HG03460 (cell line): Measurements from ENCODE around the gene WDR75.

Experiments used
- ATAC-seq: cut with Tn5 transposase; IDR thresholded peaks from one replicate; pipeline ENCODE4 v1.9.1; 2021; ENCODE audit not compliant: unreplicated experiment

The WDR75 gene

DNA sequence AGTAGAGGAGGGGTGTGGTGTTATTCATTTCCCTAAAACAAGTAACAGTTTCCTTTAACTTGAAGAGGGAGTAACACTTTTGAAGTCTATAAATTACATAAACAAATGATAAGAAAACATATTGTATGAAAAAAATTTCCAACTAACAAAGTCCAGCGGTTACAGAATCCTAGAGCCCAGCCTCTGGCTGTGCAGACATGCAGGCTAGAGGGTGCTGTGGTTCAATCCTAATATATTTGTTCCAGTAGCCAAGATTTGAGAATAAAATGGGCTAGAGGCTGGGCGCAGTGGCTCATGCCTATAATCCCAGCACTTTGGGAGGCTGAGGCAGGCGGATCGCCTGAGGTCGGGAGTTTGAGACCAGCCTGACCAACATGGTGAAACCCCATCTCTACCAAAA is 56.9 kb downstream of the WDR75 start:
- no peak for ATAC-seq

DNA sequence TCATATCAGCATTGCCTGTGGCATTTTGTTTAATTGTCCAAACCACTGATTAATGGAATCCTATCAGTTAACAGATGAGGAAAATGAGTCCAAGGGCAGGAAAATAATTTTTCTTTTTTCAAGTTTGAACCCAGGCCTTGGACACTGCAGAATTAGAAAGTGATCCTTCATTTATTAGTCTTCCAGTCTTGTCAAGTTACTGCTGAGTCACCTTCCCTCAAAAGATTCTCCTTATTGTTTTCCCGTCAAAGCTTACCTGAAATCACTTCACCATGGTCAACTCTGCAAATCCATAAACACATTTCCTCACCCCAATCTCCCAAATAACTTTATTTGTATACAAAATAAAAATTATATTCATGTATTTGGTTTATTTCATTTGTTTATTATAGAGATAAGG is 57.9 kb downstream of the WDR75 start:
- ATAC-seq, result no peak

DNA sequence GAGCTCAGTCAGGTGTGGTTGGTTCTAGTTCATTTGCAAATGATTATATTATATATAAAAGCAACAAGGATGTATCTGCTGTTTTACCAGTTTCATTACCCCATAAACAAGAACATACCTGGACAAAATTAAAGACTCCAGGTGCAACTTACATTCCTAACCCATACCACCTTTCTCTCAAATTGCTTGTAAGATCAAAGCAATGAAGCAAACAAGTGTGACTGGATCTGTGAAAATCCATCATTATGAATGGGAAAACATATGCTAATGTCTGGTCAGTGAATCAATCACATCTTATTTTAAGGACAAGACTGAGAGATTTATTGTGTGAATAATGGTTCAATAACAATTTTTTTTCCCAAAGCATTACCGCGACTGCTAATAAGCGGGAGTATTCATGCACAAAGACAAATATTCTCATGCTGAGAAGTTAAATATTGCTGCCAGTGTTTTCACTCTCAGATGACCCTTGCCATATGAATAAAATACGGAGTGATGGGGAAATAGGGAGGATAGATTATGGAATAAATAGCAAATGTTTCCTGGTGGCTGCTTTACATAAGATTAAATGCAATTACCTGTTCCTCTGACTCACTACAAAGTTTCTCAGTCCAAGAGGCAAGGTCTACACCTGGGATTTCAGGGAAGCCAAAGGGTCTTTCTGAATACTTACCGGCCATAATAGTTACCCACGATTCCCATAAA is 59.3 kb downstream of the WDR75 start:
- ATAC-seq, result no peak

DNA sequence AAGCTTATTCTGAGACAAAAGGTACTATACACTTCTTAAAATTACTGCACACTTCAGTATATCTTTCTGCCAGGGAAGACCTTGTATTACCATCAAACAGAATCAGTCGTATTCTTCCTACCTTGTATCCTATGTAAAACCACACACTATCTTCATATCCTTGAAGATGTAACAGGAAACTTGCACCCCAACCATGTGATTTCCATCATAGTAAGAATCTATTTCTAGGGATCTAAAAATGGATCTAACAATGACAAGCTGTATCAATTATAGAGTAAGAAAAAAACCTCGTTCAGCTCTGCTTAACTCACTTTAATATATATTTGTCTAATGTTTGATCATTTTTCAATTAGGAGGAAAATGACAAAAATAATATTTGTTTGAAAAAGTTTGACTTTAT is 60.2 kb downstream of the WDR75 start:
- ATAC-seq, result no peak

DNA sequence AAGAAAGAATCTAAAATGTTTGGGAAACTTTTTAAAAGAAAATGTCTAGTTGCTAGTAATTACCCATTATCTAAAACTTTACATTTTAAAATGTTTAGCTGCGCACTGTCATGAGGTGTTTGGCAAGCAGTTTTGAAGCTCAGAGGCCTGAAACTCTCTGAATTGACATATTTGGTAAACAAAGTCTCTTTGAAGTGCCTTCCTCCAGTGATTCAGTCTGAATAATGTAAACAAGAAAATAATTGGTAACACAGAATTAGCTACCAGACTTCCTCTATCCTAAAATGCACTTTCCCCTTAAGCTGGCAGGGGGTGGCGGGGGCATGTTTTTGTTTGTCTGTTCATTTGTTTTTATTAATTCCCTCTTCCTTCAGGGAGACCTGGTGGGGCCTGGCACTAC is 61.4 kb downstream of the WDR75 start:
- no peak for ATAC-seq

DNA sequence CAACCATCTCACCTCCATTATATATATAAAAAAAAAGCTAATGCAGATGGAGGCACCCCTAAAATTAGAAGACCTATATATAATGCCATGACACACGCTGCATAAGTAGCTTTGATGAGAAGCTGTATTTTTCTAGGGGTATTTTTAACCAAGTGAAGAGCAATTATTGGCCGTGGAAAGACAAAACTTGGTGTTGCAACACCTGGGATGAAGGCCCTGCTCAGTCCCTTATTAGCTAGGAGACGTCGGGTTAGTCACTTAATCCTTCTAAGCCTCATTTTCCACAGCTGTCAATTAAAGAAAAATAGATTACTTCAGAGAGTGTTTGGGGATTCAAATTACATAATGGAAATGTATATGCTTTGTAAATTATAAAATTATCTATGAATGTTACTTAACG is 63.0 kb downstream of the WDR75 start:
- ATAC-seq, result no peak

DNA sequence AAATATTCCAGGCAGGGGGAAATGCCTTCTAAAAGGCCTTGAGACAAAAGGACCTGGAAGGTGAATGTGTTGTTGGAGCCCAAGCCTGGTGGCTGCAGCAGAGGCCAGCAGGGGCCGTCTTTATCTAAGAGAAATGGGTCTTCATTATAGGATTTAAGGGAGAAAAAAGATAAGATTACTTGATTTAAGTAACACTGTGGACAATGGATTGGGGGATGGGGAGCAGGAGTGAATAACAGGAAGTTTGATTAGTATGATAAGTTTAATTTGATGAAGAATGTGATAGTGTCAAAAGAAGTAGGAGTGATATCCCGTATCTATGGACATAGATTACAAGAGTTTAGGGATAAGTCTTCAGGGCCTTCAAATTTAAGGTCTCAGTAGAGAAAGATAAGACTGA is 64.2 kb downstream of the WDR75 start:
- ATAC-seq, result no peak

DNA sequence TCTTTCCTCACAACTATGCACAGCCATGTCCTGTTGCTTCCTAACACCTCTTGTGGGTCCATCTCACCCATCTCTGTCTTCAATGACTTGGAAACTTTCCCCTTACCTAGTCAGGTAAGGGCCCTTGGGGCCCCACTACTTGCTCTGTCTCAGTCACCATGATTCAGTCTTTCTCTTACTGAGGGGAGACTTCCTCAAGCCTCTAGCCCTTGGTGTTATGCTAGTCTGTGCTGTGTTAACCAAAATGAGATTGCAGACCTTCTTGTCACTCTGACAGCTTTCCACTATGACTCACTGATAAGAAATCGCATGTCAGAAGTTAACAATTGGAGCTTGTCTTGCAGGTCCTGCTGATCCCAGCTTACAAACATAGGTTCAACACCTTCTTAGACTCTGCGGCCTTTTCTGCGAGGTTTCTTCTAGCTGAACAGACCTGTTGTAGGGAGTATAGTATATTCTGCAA is 65.3 kb downstream of the WDR75 start:
- ATAC-seq, result no peak

DNA sequence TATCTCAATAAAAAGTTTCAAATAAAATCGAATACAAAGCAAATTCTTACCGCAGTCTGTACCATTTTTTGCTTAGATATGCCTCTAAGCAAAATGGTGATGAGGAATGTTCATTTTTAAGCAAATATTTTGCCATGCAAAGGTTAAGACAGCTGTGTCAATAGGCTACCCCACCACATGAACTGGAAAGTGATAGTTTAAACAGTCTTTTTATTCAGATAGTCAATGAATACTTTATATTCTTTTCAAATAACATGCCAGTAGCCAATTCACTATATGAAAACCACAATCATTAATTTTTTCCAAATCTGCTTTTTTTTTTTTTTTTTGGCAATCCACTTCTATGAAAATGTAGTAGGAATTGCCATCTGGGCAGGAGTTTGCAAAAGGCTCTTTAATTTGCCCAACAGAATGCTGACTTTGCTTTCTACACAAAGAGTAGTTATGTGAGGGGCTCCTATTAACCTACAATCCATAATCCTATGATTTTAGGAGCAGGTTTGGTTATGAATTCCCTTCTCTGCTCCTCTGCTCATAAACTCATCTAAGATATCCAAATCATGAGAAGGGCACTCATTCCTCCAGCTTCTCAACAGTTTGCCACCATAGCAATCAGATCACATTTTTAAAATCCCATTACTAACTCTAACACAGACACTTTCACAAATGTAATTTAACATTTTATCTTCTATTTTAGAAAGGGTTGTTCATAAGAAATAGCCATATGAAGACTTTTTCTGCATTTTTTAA is 70.1 kb downstream of the WDR75 start:
- ATAC-seq, result no peak

DNA sequence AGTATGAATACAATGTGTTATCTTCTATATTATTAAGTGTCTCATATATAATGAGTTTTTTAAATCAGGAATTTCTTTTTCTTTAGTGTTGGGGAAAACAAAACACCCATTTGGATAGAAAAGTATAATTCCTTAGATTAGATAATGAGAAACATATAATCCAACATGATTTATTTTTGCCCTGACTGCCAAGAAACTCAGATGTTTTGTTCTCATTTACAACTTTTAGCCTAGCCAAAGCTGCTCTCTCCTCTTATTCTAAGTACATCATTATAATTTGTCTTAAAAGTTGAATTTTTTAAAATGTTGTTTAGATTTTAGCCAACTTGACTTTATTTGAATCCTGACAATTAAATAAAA is 70.7 kb downstream of the WDR75 start:
- ATAC-seq, result no peak

DNA sequence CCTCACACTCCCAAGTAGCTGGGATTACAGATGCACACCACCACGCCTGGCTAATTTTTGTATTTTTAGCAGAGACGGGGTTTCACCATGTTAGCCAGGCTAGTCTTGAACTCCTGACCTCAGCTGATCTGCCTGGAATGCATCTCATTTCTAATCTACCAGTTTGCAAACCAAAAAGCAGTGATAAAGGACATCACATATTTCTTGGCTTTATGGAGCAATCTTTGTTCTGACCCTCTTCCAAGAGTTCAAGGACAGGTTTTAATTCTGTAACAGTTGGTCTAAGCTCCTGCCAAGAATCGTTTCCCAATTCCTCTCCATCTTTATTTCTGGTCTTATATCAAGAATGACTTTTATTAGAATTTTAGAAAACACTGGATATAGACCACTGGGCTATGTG is 71.6 kb downstream of the WDR75 start:
- no peak for ATAC-seq

DNA sequence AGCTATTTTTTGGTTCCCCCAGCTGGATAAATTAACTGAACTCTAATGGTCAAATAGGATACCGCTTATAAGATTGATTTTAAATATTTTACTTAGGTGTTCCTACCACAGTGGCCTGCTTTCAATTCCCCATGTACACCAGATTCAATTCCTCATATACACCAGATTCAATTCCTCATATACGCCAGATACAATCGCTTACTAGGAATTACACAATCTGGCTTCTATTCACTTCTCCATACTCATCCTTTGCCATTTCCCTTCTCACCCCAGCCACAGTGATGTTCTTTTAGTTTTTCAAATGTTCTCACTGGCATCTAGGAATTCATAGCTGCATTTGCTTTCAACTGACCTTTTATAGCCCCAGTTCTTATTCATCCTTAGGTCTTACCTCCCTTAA is 72.8 kb downstream of the WDR75 start:
- ATAC-seq, result no peak

DNA sequence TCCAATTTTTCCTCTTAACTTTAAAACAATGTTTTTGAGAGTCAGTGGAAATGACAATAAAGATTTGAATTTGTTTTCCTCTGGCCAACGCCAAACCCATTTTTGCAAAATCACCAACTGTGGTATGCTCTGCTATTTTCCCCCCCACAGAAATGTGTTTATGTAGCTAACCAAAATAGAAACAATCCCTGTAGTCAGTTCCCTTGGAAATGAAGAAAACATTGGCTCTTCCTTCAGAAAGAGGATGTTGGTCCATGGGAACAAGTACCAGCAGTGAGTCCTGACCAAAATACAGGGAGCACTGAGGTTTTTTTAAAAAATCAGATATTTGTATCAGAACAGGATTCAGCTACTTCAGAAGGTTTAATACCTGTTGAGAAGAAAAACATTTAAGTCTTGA is 74.0 kb downstream of the WDR75 start:
- ATAC-seq, result no peak

DNA sequence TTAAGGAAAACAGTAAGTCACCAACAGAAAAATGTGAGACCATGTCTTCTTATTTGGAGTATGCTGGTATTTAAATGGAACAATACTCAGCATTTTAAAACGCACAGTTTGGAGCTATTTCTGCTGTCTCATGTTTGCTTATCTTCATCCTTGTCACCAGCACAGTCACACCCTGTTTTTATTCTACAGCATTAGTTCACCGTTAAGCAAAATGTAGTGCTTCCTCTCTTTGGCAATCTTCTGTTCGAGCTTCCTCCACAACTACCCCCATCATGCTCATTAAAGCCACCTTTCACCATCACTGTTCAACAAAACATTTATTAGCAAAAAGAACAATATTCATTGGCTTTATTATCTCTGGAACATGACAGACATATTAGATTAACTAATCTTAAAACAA is 75.3 kb downstream of the WDR75 start:
- no peak for ATAC-seq

DNA sequence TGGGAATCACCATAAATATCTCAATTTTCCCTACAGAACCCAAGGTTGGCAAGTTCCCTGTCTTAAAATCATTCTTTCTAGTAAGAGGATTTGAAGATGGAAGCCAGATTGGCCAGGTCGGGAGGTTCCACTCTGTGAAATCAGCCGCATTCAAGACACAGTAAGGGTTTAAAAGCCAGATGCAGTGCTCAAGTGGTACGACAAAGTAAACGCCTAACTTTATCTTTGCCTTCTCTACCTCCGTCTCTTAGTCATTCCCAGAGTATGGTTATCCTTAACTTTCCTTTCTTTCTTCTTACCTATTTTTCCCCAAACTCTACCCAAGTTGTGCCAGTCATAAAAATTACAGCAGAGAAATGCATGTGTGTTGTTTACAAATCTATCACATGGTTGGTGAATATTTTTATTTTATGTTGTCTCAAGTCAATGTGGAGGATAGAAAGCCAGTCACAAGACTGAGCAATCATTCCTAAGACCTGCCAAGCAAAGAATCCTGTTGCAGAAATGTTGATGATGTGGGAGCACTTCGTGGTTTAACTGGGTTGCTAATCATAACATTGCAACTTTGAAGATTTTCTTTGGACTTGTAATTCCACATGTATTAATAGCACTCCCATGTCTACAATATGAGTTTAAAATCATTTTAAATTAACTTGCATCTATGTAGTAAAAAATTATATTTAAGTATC is 76.7 kb downstream of the WDR75 start:
- ATAC-seq, result no peak

DNA sequence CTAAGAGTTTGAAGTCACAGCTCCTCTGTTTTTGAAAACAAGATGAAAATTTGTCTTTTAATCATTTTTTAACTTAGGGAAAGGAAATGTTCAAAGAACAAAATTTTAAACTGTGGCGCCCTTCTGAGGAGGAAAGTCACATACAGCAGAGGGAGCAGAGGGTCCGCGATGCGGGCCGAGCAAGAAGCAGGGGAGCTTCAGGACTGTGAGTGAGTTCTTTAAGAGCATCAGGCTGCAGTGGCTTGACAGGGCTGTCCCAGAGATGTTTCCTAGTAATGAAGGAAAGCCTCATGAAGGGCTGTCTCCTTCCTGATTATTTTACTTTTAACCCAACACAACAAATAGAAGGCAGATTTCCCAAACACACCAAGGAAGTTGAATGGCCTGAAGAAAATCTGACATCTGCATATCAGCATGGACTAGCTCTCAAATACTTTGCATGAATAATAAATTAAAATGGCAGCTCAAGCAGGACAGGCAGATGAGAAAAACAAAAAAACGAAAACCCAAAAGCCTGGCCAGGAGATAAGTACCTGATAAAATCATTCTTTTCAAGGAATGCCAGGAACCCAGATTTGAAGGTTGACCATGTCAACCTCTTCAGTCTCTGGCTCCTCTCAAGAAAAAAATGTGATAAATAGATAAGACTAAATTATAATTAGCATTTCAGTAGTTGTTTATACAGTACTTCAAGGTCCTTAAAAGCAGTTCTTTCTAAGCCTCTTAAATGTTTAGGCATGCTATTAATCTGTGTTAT is 78.5 kb downstream of the WDR75 start:
- ATAC-seq, result no peak

DNA sequence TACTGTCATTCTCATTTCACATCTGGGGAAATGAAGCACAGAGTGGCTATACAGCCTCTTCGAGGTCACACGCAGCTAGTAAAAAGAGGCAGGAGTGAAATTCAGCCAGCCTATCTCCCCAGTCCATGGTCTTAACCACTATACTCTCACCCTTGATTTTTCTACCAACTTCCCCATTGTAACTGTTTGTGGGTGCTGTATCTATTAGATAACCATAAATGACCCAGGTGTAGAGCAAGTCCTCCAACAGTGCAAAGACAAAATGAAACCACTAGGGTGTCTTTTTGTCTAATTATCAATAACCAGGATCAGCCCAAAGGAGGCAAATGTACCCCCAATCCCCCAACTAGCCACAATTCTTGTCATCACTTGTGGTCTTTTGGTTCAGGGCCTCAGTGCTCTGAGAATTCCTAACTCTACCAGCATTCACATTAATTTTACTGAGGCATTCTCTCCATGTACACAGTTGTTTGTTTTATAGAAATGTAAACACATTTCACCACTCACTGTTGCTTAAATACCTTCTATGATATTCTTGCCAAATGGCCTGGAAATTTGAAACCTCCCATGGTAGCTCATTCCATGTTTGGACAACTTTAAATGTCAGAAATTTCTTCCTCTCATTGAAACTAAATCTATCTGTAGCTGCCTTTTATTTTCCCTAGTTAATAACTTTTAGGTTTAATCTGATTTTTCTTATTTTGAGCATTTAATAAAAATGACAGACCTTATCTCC is 80.6 kb downstream of the WDR75 start:
- ATAC-seq, result no peak

DNA sequence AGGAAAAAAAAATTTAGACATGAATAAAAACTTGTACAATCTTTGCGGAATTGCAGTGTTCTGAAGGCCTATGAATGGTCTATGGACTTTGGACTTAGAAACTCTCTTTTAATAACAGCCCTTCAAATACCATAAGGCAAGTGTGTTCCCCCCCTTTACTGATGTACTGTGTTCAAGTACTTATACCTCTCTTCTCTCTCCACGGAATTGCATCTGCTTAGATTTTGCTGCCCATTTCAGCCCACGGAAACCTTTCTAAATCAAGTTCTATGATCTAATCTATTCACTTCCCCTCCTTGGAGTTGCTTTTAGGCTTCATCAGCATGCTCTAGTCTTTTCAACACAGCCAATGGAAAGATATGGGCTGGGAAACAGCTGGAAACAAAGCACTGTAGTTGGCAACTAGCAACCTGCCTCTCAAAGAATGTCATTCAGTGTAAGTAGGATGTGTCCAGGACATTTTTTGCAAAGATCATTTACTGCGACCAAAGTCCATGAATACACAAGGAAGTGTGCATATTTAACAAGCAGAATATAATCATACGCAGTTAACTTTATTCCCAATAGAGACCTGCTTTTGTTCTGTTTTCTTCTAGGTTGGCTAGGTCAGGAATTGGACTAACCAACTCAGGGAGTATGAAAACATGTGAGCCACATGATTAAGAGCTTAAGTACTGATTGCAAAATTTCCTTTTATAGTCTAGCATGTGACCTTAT is 81.3 kb downstream of the WDR75 start:
- ATAC-seq, result no peak

DNA sequence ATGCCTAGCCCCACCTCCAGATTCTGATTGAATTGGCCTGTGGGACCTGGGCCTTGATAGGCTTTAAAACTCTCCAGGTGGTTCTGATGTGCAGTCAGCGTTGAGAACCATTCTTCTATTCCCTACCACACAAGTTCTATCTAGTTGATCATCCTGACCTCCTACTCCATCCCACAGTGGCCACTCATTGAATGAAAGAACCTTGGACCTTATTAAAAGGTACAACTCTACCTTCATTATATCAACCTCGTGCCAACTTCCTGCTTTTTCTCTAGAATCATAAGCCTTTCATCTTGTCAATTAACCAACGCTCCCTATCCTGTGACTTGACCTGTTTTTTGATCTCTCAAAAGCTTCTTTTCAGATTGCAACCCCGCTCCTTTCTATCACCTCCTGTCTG is 83.5 kb downstream of the WDR75 start:
- ATAC-seq, result no peak
